HG03521 (cell line): ENCODE measurements around the gene TMTC3.
"Not testable (repeated sequence)": the region's sequence is repeated elsewhere in the genome, so short reads cannot be mapped to it uniquely, and the experiment has no call there.

Experiments
- ATAC-seq: cut with Tn5 transposase; IDR thresholded peaks from one replicate; pipeline ENCODE4 v1.9.1; 2021; ENCODE audit warnings: mild to moderate bottlenecking, moderate library complexity; ENCODE audit not compliant: unreplicated experiment

Gene TMTC3

DNA sequence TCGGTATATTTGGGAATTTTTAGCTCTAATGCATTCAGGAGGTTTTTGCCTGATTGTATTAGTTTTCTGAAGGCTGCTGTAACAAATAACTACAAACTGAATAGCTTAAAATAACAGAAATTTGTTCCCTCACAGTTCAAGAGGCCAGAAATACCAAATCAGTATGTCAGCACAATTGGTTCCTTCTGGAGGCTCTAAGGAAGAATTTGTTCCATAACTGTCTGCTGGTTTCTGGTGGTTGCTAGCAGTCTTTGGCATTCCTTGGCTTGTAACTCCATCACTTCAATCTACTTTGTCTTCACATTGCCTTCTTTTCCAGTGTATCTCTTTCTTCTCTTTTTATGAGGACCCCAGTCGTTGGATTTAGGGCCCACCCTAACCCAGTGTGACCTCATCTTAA, 21.3 kb downstream of the TMTC3 start:
- no peak for ATAC-seq

- no peak for ATAC-seq
Measured at GRCh38 chr12:88166179-88166578, 24.1 kb downstream of the TMTC3 start.

DNA sequence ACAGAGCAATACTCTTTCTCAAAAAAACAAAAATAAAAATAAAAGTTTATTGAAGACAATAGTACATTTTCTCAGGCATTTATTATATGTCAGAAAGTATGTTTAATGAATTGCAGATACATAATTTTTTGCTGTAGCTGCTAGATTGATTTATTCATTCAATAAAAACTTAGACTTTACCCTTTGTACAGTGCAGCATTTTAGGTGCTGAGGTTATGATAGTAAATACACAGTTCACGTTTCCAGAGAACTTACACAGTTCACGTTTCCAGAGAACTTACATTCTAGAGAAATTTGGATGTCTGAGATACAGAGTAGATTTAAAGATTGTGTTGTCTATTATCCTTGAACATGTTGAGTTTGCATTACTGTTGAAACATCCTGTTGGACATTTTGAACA, 25.3 kb downstream of the TMTC3 start:
- no peak for ATAC-seq

DNA sequence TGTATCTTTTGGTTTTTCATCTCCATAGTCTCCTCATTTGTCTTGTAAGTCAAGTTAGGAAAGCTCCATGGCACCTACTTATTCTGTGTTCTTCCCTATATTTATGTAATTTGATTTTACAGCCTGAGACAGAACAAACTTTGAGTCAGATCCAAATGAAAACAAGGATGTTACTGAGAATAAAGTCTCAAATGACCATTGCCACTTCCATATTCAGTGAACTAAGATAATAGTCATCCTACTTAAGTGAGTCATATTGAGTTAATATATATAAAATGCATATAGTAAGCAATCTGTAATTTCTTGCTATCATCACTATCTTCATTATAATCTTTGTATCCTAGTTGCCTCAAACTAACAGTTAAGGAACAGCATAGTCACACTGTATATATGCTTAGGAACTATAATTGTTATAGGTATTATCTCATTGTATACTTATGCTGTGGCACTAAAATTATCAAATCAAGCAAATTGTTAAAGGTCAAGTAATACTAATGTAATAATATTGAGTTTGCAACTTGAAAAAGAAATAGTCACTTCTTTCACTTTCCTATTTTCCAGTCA, 30.8 kb downstream of the TMTC3 start:
- ATAC-seq: no peak

GRCh38 chr12:88175544-88175943, 33.4 kb downstream of the TMTC3 start:
- ATAC-seq: no peak

GRCh38 chr12:88179436-88180014, 37.4 kb downstream of the TMTC3 start:
- no peak for ATAC-seq

GRCh38 chr12:88181881-88182280, 39.8 kb downstream of the TMTC3 start:
- ATAC-seq: no peak

DNA sequence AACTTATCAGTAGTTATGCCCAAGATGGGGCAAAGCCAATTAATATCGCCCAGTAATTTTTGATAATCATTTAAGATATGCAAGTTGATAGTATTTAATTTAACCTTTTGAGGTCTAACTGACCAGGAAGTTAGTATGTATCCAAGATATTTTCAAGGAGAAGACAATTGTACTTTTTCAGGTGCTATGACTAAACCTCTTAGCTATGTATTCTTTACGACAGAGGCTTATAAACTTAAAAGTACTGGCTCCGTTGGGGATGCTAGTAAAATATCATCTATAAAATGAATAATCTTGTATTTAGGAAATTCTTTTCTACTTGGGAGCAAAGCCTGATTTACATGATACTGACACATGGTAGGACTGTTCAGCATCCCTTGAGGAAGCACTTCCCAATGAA, 40.3 kb downstream of the TMTC3 start:
- ATAC-seq: no peak

DNA sequence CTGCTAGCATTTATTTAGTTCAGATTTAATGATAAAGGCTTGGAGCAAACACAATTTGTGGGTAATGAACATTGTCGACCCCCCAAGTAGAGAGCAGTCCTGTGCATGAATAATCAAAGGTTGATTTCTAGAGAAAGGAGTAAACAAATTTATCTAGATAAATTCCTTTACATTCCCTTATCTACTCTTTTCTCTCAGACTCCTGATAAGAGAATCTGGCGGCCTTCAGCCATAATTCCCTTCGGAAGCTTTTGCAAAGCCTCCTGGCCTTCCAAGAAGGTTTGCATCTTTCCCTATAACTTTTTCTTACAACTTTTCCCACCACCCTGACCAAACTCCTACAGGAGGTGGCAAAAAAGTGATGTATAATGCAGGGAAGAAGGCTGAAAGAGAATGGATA, 42.1 kb downstream of the TMTC3 start:
- no peak for ATAC-seq

- ATAC-seq: no peak
Measured at GRCh38 chr12:88185279-88185678, 43.2 kb downstream of the TMTC3 start.

- ATAC-seq: no peak
Measured at GRCh38 chr12:88185988-88186387, 43.9 kb downstream of the TMTC3 start.

- ATAC-seq: no peak
Measured at GRCh38 chr12:88187571-88187970, 45.5 kb downstream of the TMTC3 start.

DNA sequence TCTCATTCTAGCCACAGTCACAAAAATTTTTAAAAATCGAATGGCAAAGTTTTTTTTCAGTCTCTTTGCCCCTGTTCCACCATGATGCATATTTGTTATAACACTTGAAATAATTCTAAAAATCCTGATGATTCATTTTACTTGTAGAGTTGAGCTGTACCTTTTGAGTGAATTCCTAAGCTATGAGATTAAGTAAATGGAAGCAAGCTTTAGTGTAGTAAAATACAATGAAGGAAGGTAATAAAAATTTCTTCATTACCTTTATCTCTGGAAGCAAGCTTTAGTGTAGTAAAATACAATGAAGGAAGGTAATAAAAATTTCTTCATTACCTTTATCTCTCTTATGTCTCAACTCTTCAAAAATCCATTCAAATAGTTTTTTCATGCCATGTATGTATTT, 46.1 kb downstream of the TMTC3 start:
- no peak for ATAC-seq

DNA sequence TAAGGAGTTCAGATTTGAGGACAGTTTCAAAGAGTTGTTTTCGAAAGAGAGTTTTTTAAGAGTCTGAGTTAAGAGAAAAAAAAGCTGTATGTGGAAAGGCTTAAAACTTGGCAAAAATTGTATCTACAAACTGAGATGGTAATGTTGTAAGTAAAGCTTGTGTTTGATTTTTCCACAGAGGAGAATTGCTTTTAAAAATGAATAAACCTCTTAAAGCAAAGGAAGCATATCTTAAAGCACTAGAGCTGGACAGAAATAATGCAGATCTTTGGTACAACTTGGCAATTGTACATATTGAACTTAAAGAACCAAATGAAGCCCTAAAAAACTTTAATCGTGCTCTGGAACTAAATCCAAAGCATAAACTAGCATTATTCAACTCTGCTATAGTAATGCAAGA, 50.3 kb downstream of the TMTC3 start:
- ATAC-seq: no peak

- ATAC-seq: no peak
Measured at GRCh38 chr12:88194868-88195267, 52.8 kb downstream of the TMTC3 start.

- ATAC-seq: no peak
Measured at GRCh38 chr12:88200029-88200428, 57.9 kb downstream of the TMTC3 start.

DNA sequence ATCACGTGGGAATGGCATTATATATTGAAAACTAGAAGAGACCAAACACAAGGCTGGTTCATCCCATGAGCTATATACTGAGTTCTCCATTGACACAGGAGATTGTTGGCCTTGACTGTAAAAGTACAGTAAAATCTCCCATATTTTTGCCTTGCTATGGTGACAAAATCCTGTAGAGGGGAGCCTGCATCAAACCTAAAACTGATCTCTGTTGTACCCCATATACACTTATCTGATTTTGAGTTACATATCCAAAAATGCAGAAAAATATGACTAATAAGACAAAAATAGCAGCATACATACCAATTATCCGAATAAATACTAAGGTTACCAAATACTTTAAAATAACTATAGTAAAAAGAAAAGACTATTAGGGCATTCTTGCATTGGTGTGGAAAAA, 60.4 kb downstream of the TMTC3 start:
- no peak for ATAC-seq

GRCh38 chr12:88206601-88207000, 64.5 kb downstream of the TMTC3 start:
- no peak for ATAC-seq

GRCh38 chr12:88207921-88208620, 66.0 kb downstream of the TMTC3 start:
- no peak for ATAC-seq

- ATAC-seq: no peak
Measured at GRCh38 chr12:88208661-88209060, 66.6 kb downstream of the TMTC3 start.

DNA sequence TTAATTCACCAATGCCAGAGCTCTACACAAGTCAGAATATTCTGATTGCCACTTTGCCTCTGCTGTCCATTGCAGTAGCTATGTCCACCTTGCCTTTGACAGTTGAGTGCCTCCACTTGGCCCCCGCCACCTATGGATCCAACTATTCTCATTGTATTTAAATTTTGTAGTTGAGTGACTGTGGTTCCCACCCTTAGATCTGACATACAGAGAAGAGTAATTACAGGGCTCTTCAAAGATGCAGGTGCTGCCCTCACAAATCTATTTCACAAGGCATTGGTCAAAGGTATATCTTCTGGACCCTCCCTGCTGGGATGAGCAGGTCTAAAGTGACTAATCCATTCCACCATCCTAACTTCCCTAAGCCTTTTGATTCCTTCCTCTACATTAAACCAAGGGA, 68.2 kb downstream of the TMTC3 start:
- ATAC-seq: not testable (repeated sequence)

GRCh38 chr12:88218293-88218692, 76.2 kb downstream of the TMTC3 start:
- ATAC-seq: no peak

- ATAC-seq: no peak
Measured at GRCh38 chr12:88219861-88220260, 77.8 kb downstream of the TMTC3 start.
